ENCODE data around the gene FRS2. TPM values are rescaled to one million over a fixed set of nuclear protein-coding genes. Genes with fewer than 3 reads are reported as not detected.

FRS2 gene
- total and polyA plus RNA-seq, 9 of the 15 experiments (the other 6 are each of a cell fraction or from before 2014, with no cell fraction given): 1.0 to 9.1 (median 6.0) TPM

- TF ChIP-seq CTCFL (IDR thresholded peaks at IDR 0.05; ENCODE audit: borderline replicate concordance, insufficient read depth, low read depth, low read length, poor library complexity, severe bottlenecking): peak; percentile 55
These were observed 113.0 kb downstream of the FRS2 start (continued) for GRCh38 chr12:69583203-69583602.

- peak within 1 kb of the TSS; percentile 85 to 99 for H3K9ac ChIP-seq (ENCODE audit: insufficient read depth in 1 of 2, low read depth in 2 of 2, low read length in 2 of 2)
- H2AFZ ChIP-seq (ENCODE audit: low read depth, low read length): peak within 1 kb of the TSS; percentile 81
- H3K27me3 ChIP-seq (ENCODE audit: control insufficient read depth in 2 of 2, insufficient read depth in 2 of 2, low read length in 2 of 2): no peaks in the 10 kb centered on the region
- peaks cover 43% of the 10 kb centered on the region for H3K36me3 ChIP-seq (ENCODE audit: control insufficient read depth, insufficient read depth, low read length)
- H4K20me1 ChIP-seq (replicated peaks; ENCODE audit: control insufficient read depth, insufficient read depth, low read length): no peaks in the 10 kb centered on the region; the same call in 1 of the 2 replicates
- no peaks in the 10 kb centered on the region for H3K9me1 ChIP-seq (ENCODE audit: control insufficient read depth, insufficient read depth, low read length)
- in situ Hi-C loops (cut with MboI): no loop called here
- DNase-seq (ENCODE audit: extremely low read depth in 1 of 4, low spot score in 3 of 4) (peak; percentile 94 to 98 (median 96)), ATAC-seq (peak; percentile 96), FAIRE-seq (peak; percentile 92)
- BruUV-seq (replicated peaks): TSS peak; percentile 97
- peak within 1 kb of the TSS; percentile 81 for H3K27ac ChIP-seq (ENCODE audit: extremely low read depth, low read depth, low read length)
- peaks cover 44% of the 10 kb centered on the region for H3K79me2 ChIP-seq (ENCODE audit: control insufficient read depth, insufficient read depth, low read length)
- ChIA-PET CTCF (ENCODE audit: low intra/inter-chr PET ratio) (interaction anchor here (1.2 kb wide), 1 partner anchor 16 kb away, joined by 3 read pairs; no protein-coding TSS in a partner anchor), POLR2A (interaction anchor here (0.6 to 1.0 kb wide), 8 partner anchors 15 to 307 kb away, joined by 3 to 4 read pairs (median 3); no protein-coding TSS in a partner anchor)
- peak within 1 kb of the TSS; percentile 85 for H3K4me2 ChIP-seq (ENCODE audit: insufficient read depth, low read length)
- intact Hi-C loops (cut with micrococcal nuclease): loop anchor here (1.0 to 5.0 kb wide), 2 partner anchors 37 to 225 kb away; no protein-coding TSS in a partner anchor
- no peaks in the 10 kb centered on the region for H3K9me3 ChIP-seq (replicated peaks; ENCODE audit: control insufficient read depth, insufficient read depth, low read depth, low read length)
- H3K4me3 ChIP-seq: peak within 1 kb of the TSS; percentile 70
- under 1% methylated on average over 63 of the region's 63 CpGs for WGBS (ENCODE audit: insufficient coverage, low coverage, missing lambda C conversion rate)
- peaks cover 2 to 4% of the 10 kb centered on the region in 2 experiments; a peak in 2 of 5 replicates for H3K4me1 ChIP-seq (replicated peaks in 1 of 2; ENCODE audit: control insufficient read depth in 2 of 2, insufficient read depth in 2 of 2, low read length in 2 of 2)
- TF ChIP-seq ZNF511 (CRISPR knock-in tag; IDR thresholded peaks at IDR 0.05) (peak; percentile 88), E2F1 (CRISPR knock-in tag; IDR thresholded peaks at IDR 0.05) (0 out of 2 replicates have a peak, but pooled peaks have one; percentile 79), ZNF217 (CRISPR knock-in tag; IDR thresholded peaks at IDR 0.05) (no peak), ZNF778 (CRISPR knock-in tag; IDR thresholded peaks at IDR 0.05) (no peak), LCOR (CRISPR knock-in tag; IDR thresholded peaks at IDR 0.05) (peak; percentile 69; the same call in 1 of the 2 replicates), GATAD2A (IDR thresholded peaks at IDR 0.05) (no peak), PHF21A (IDR thresholded peaks at IDR 0.05; ENCODE audit: borderline replicate concordance, low read depth) (no peak), KHSRP (IDR thresholded peaks at IDR 0.05) (no peak), GTF2F1 (IDR thresholded peaks at IDR 0.05; ENCODE audit: low read depth, low read length) (no peak), HDGF (IDR thresholded peaks at IDR 0.05) (no peak), ZBED1 (IDR thresholded peaks at IDR 0.05) (no peak), POLR2B (IDR thresholded peaks at IDR 0.05; ENCODE audit: low read depth, partially characterized antibody) (peak; percentile 98), ZNF282 (CRISPR knock-in tag; IDR thresholded peaks at IDR 0.05) (no peak), CHD1 (IDR thresholded peaks at IDR 0.05; ENCODE audit: low read length) (peak; percentile 66), MTA2 (IDR thresholded peaks at IDR 0.05; ENCODE audit: low read depth) (no peak)
These were observed 115.2 kb downstream of the FRS2 start, which contains the start of gene CCT2 for GRCh38 chr12:69585189-69586062. Gene CCT2 (plus strand): TSS chr12:69585459. CDS start chr12:69585522, 63 bp downstream.

All from K562 (cell line).